Keratinocyte (primary cell): ENCODE results near the gene HLA-DPB1. TPM values are rescaled to one million over a fixed set of nuclear protein-coding genes. Genes with fewer than 3 reads are reported as not detected.

Experiments
- DNase-seq: peaks from one replicate; pipeline ENCODE4 v3.0.0-alpha.2; 2011; ENCODE audit warnings: low read depth, missing footprints, low spot score
- FAIRE-seq: peaks from 2 replicates; lab custom pipeline; 2011; peaks lifted over from hg19 to GRCh38; lab: Jason Lieb, UNC
- H2AFZ ChIP-seq: 2 replicates; pipeline ENCODE4 v1.6.0; 2012; ENCODE audit warnings: low read length, control low read depth, inconsistent platforms; ENCODE audit not compliant: control insufficient read depth
- H3K27ac ChIP-seq: 2 replicates; pipeline ENCODE4 v1.5.1; 2011; ENCODE audit warnings: low read length; ENCODE audit not compliant: control insufficient read depth, insufficient read depth
- H3K27me3 ChIP-seq: 3 replicates; pipeline ENCODE4 v1.6.0; 2011; ENCODE audit warnings: low read length; ENCODE audit not compliant: control insufficient read depth, insufficient read depth; ENCODE audit errors: extremely low read depth
- H3K36me3 ChIP-seq, 2 experiments: 2 replicates in 1 of 2; 3 replicates in 1 of 2; pipeline ENCODE4 v1.5.1; 2011; ENCODE audit warnings: low read length in 2 of 2, mild to moderate bottlenecking in 1 of 2; ENCODE audit not compliant: control insufficient read depth in 2 of 2, insufficient read depth in 2 of 2; ENCODE audit errors: extremely low read depth in 1 of 2
- H3K4me1 ChIP-seq: 3 replicates; pipeline ENCODE4 v1.5.1; 2011; ENCODE audit warnings: low read length; ENCODE audit not compliant: control insufficient read depth, insufficient read depth; ENCODE audit errors: extremely low read depth
- H3K4me2 ChIP-seq: 3 replicates; pipeline ENCODE4 v1.6.0; 2011; ENCODE audit warnings: low read depth, low read length; ENCODE audit not compliant: control insufficient read depth, insufficient read depth; ENCODE audit errors: extremely low read depth
- H3K4me3 ChIP-seq, 3 experiments: fragments of 200-600 bp in 1 of 3; sonication (generic) in 1 of 3; 2 replicates in 2 of 3; 3 replicates in 1 of 3; pipeline ENCODE4 v1.5.1; 2011 to 2016; ENCODE audit warnings: low read length in 3 of 3, mild to moderate bottlenecking in 3 of 3, control low read depth in 2 of 3, inconsistent platforms in 1 of 3, low read depth in 1 of 3, mixed read lengths in 1 of 3, mixed run types in 1 of 3, moderate library complexity in 1 of 3; ENCODE audit not compliant: control insufficient read depth in 2 of 3, insufficient read depth in 2 of 3; ENCODE audit errors: extremely low read depth in 1 of 3
- H3K79me2 ChIP-seq: 2 replicates; pipeline ENCODE4 v1.6.0; 2012; ENCODE audit warnings: low read length; ENCODE audit not compliant: control insufficient read depth, insufficient read depth
- H3K9ac ChIP-seq: 3 replicates; pipeline ENCODE4 v1.6.0; 2011; ENCODE audit warnings: low read length; ENCODE audit not compliant: control insufficient read depth, insufficient read depth; ENCODE audit errors: extremely low read depth
- H3K9me1 ChIP-seq: 3 replicates; pipeline ENCODE4 v1.6.0; 2011; ENCODE audit warnings: low read length; ENCODE audit not compliant: control insufficient read depth, insufficient read depth; ENCODE audit errors: extremely low read depth
- H3K9me3 ChIP-seq: 2 replicates; pipeline ENCODE4 v1.5.1; 2012; ENCODE audit warnings: low read depth, low read length; ENCODE audit not compliant: control insufficient read depth
- H4K20me1 ChIP-seq: 3 replicates; pipeline ENCODE4 v1.6.0; 2011; ENCODE audit warnings: low read length; ENCODE audit not compliant: control insufficient read depth, insufficient read depth; ENCODE audit errors: extremely low read depth
- CTCF ChIP-seq, 3 experiments: IDR thresholded peaks in 1 of 3; conservative IDR thresholded peaks in 1 of 3; optimal IDR thresholded peaks in 1 of 3; 2 replicates in 2 of 3; 3 replicates in 1 of 3; pipeline versions ENCODE3 to v1.5.1; 2011; ENCODE audit warnings: low read length in 3 of 3, mild to moderate bottlenecking in 3 of 3, moderate library complexity in 2 of 3, control low read depth in 1 of 3, inconsistent platforms in 1 of 3; ENCODE audit not compliant: insufficient read depth in 2 of 3; ENCODE audit errors: extremely low read depth in 1 of 3
- EZH2 ChIP-seq: IDR thresholded peaks from one replicate; pipeline ENCODE4 v1.6.1; 2012; ENCODE audit warnings: inconsistent platforms, mild to moderate bottlenecking, low read length, moderate library complexity
- dilution Hi-C: fragments of 300-500 bp; cut with MboI; formaldehyde crosslinking; loops from one replicate; pipeline ENCODE4 v1.7.0; 2020; ENCODE audit warnings: low sequenced_read_pairs; ENCODE audit not compliant: extremely low pct_ligation_motif_present
- polyA plus RNA-seq, 5 experiments: library from polyadenylated mRNA; depleted of rRNA in 3 of 5; stranded (reverse) in 3 of 5; stranded (forward) in 1 of 5; unstranded in 1 of 5; fragments of >200 nt; gene quantifications; 1 replicate in 1 of 5; 2 replicates in 3 of 5; 3 replicates in 1 of 5; pipeline versions ENCODE4 v1.2.1 to v1.2.3, GENCODE V29; 2011 to 2012; ENCODE audit warnings: missing spikeins in 2 of 5, low read depth in 1 of 5, low replicate concordance in 1 of 5

Gene HLA-DPB1
- polyA plus RNA-seq, 1 donor (not counting 4 experiments of a cell fraction or from before 2014, with no cell fraction given) = 0.13 TPM

DNA sequence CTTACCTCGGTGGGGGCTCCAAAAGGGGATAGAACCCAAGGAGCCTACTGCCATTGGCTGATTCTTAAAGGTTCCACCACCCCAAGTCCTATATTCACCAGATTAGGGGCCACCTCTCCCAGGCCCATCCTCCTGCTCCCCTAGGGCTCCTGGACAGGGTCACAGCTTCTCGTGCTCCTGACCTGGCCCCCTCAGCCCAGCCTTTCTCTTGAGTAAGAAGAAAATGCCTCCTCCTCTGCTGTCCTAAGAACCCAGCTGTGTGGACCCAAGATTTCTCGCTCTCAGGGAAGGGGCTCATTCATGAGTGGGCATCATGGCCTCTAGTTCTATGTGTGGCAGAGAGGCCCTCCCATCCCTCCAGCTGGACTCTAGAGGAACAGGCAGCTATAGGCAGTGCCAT is 16.6 kb downstream of the HLA-DPB1 start:
- Histone ChIP-seq H3K9ac (no peak overlapping the region), H2AFZ (no peak overlapping the region), H4K20me1 (no peaks in the 10 kb centered on the region), H3K27me3 (no peaks in the 10 kb centered on the region), H3K9me1 (no peaks in the 10 kb centered on the region), H3K4me2 (no peak overlapping the region), H3K36me3 (no peaks in the 10 kb centered on the region), H3K27ac (no peak overlapping the region), H3K79me2 (no peaks in the 10 kb centered on the region), H3K9me3 (no peaks in the 10 kb centered on the region), H3K4me3 (no peak overlapping the region), H3K4me1 (peaks cover 4% of the 10 kb centered on the region)
- FAIRE-seq (no peak), DNase-seq (no peak)
- dilution Hi-C loops = no loop called here
- TF ChIP-seq CTCF (optimal IDR thresholded peaks at IDR 0.05 in 1 of 3, IDR thresholded peaks at IDR 0.05 in 1 of 3, conservative IDR thresholded peaks at IDR 0.05 in 1 of 3; ENCODE audit: extremely low read depth in 1 of 3, insufficient read depth in 2 of 3, low read length in 3 of 3) (no peak), EZH2 (no peak)

GRCh38 chr6:33093855-33094254 is 18.1 kb downstream of the HLA-DPB1 start:
- H3K27me3 ChIP-seq = no peaks in the 10 kb centered on the region

More at GRCh38 chr6:33093855-33094254, 18.1 kb downstream of the HLA-DPB1 start:
- dilution Hi-C loops = no loop called here
- TF ChIP-seq EZH2 (no peak), CTCF (optimal IDR thresholded peaks at IDR 0.05 in 1 of 3, IDR thresholded peaks at IDR 0.05 in 1 of 3, conservative IDR thresholded peaks at IDR 0.05 in 1 of 3; ENCODE audit: extremely low read depth in 1 of 3, insufficient read depth in 2 of 3, low read length in 3 of 3) (no peak)
- no peak overlapping the region for H3K4me3 ChIP-seq
- no peak overlapping the region for H2AFZ ChIP-seq
- no peaks in the 10 kb centered on the region for H3K9me3 ChIP-seq
- H3K9me1 ChIP-seq = no peaks in the 10 kb centered on the region
- peaks cover 4% of the 10 kb centered on the region for H3K4me1 ChIP-seq
- H3K4me2 ChIP-seq = no peak overlapping the region
- DNase-seq (no peak), FAIRE-seq (no peak)
- no peaks in the 10 kb centered on the region for H4K20me1 ChIP-seq
- no peak overlapping the region for H3K9ac ChIP-seq
- no peak overlapping the region for H3K27ac ChIP-seq
- H3K36me3 ChIP-seq = no peaks in the 10 kb centered on the region
- no peaks in the 10 kb centered on the region for H3K79me2 ChIP-seq
